MCF 10A (cell line): ENCODE data around the gene ZNF618. TPM values are rescaled to one million over a fixed set of nuclear protein-coding genes. Genes with fewer than 3 reads are reported as not detected.

ENCODE experiments used
- BruUV-seq: library from RNA; stranded (reverse); fragments of 400-500 nt; replicated peaks from 2 replicates; lab custom pipeline; 2021; lab: Mats Ljungman, UMichigan
- CTCF ChIA-PET: fragments of 300-600 bp; sonication (Branson Sonifier 250); formaldehyde crosslinking; extraction: SDS; loops from one replicate; lab custom pipeline; 2021; ENCODE audit warnings: antibody characterized with exemption, inconsistent platforms; lab: Yijun Ruan, JAX
- POLR2A ChIA-PET: fragments of 300-600, 350-650 bp; sonication (Branson Sonifier 250); formaldehyde crosslinking; extraction: SDS; loops from one replicate; lab custom pipeline; 2020; ENCODE audit warnings: antibody characterized with exemption, inconsistent platforms; lab: Yijun Ruan, JAX
- DNase-seq: peaks from one replicate; pipeline ENCODE4 v3.0.0-alpha.2; 2018; ENCODE audit not compliant: unreplicated experiment
- H3K27ac Mint-ChIP-seq: one replicate; pipeline ENCODE4 v1.8.0; 2022; ENCODE audit warnings: mild to moderate bottlenecking, low read depth, mixed read lengths; ENCODE audit not compliant: unreplicated experiment
- H3K27me3 Mint-ChIP-seq: one replicate; pipeline ENCODE4 v1.8.0; 2022; ENCODE audit warnings: mixed read lengths; ENCODE audit not compliant: insufficient read depth, unreplicated experiment
- H3K36me3 Mint-ChIP-seq: one replicate; pipeline ENCODE4 v1.8.0; 2022; ENCODE audit warnings: mild to moderate bottlenecking, moderate library complexity, mixed read lengths; ENCODE audit not compliant: insufficient read depth, unreplicated experiment
- H3K4me1 Mint-ChIP-seq: one replicate; pipeline ENCODE4 v1.8.0; 2022; ENCODE audit warnings: mixed read lengths; ENCODE audit not compliant: insufficient read depth, unreplicated experiment
- H3K4me3 Mint-ChIP-seq: one replicate; pipeline ENCODE4 v1.8.0; 2022; ENCODE audit warnings: mild to moderate bottlenecking, moderate library complexity, mixed read lengths; ENCODE audit not compliant: unreplicated experiment
- H3K9me3 Mint-ChIP-seq: one replicate; pipeline ENCODE4 v1.8.0; 2022; ENCODE audit warnings: mixed read lengths; ENCODE audit not compliant: unreplicated experiment
- CTCF ChIP-seq: fragments of 200-600 bp; IDR thresholded peaks from one replicate; pipeline ENCODE4 v1.8.0; 2022; ENCODE audit warnings: antibody characterized with exemption, mild to moderate bottlenecking; ENCODE audit not compliant: unreplicated experiment
- intact Hi-C: fragments of 100-400 bp; cut with micrococcal nuclease; formaldehyde crosslinking; loops from 2 replicates; pipeline ENCODE4 v1.14.1; 2022
- total RNA-seq: library from RNA; stranded (reverse); gene quantifications from 2 replicates; pipeline ENCODE4 v1.2.3, GENCODE V29; 2022

ZNF618 gene
- total RNA-seq, 1 experiment from 2014 or later, result 4.8 TPM

- no peak for DNase-seq
- Mint-ChIP-seq H3K27me3 (no peaks in the 10 kb centered on the region), H3K4me3 (no peak overlapping the region), H3K36me3 (peaks cover 12% of the 10 kb centered on the region), H3K9me3 (no peaks in the 10 kb centered on the region), H3K27ac (no peak overlapping the region), H3K4me1 (no peaks in the 10 kb centered on the region)
- ChIA-PET POLR2A (no interaction called here), CTCF (no interaction called here)
- BruUV-seq, result no TSS peak
- intact Hi-C loops, result no loop called here
- no peak for TF ChIP-seq CTCF
These were observed 170.2 kb downstream of the ZNF618 start for GRCh38 chr9:114046237-114046755.

GRCh38 chr9:114046875-114047274 lies 170.8 kb downstream of the ZNF618 start:
- H3K27me3 Mint-ChIP-seq, result no peaks in the 10 kb centered on the region
- H3K4me1 Mint-ChIP-seq, result no peaks in the 10 kb centered on the region
- no peak overlapping the region for H3K27ac Mint-ChIP-seq
- H3K9me3 Mint-ChIP-seq, result no peaks in the 10 kb centered on the region
- H3K36me3 Mint-ChIP-seq, result peaks cover 12% of the 10 kb centered on the region
- CTCF ChIA-PET, result interaction anchor here (0.5 to 0.9 kb wide), 4 partner anchors 78 to 578 kb away, joined by 3 read pairs; no protein-coding TSS in a partner anchor
- intact Hi-C loops, result no loop called here
- POLR2A ChIA-PET, result no interaction called here
- no peak for TF ChIP-seq CTCF
- DNase-seq, result no peak
- no peak overlapping the region for H3K4me3 Mint-ChIP-seq
- BruUV-seq, result no TSS peak

DNA sequence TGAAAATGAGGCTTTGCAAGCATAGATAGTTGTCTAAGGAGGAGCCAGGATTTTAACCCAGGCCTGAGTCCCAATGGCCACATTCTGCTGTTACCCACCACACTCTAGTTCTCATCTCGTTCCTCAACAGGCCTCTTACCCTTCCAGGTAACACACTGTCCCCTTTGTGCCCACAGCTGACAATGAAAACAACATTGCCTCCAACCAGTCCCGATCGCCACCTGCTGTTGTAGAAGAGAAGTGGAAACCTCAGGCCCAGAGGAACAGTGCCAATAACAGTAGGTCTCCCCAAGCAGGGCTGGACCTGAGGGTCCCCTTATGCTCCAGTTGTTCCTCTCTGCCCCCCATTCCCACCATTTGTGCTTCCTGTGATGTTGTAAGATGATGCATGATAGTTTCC lies 171.6 kb downstream of the ZNF618 start:
- DNase-seq, result peak; percentile 20
- H3K27ac Mint-ChIP-seq, result no peak overlapping the region
- no peaks in the 10 kb centered on the region for H3K4me1 Mint-ChIP-seq
- no peaks in the 10 kb centered on the region for H3K9me3 Mint-ChIP-seq
- no TSS peak for BruUV-seq
- ChIA-PET CTCF (interaction anchor here (0.6 to 0.9 kb wide), 3 partner anchors 79 to 368 kb away, joined by 3 read pairs; no protein-coding TSS in a partner anchor), POLR2A (no interaction called here)
- H3K27me3 Mint-ChIP-seq, result no peaks in the 10 kb centered on the region
- intact Hi-C loops, result no loop called here
- H3K36me3 Mint-ChIP-seq, result peaks cover 12% of the 10 kb centered on the region
- H3K4me3 Mint-ChIP-seq, result no peak overlapping the region
- no peak for TF ChIP-seq CTCF

DNA sequence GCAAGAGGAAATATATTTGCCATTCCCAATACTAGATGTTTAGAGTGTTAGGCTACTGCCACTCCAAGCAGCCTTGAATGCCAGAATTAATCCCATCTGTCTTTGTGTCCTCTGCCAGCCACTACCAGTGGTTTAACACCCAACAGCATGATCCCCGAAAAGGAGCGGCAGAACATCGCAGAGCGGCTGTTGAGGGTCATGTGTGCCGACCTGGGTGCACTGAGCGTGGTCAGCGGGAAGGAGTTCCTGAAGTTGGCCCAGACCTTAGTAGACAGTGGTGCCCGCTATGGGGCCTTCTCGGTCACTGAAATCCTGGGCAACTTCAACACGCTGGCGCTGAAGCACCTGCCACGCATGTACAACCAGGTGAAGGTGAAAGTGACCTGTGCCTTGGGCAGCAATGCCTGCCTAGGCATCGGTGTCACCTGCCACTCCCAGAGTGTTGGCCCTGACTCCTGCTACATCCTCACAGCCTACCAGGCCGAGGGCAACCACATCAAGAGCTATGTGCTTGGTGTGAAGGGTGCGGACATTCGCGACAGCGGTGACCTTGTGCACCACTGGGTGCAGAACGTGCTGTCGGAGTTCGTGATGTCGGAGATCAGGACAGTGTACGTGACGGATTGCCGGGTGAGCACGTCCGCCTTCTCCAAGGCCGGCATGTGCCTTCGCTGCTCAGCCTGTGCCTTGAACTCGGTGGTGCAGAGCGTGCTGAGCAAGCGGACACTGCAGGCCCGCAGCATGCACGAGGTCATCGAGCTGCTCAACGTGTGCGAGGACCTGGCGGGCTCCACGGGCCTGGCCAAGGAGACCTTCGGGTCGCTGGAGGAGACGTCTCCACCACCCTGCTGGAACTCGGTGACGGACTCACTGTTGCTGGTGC lies 172.7 kb downstream of the ZNF618 start:
- ChIA-PET CTCF (interaction anchor here (0.9 kb wide), 1 partner anchor 392 kb away, joined by 3 read pairs; no protein-coding TSS in a partner anchor), POLR2A (no interaction called here)
- DNase-seq, result no peak
- no peak overlapping the region for H3K4me3 Mint-ChIP-seq
- intact Hi-C loops, result no loop called here
- no peaks in the 10 kb centered on the region for H3K9me3 Mint-ChIP-seq
- no peaks in the 10 kb centered on the region for H3K4me1 Mint-ChIP-seq
- no TSS peak for BruUV-seq
- H3K36me3 Mint-ChIP-seq, result peaks cover 12% of the 10 kb centered on the region
- no peak overlapping the region for H3K27ac Mint-ChIP-seq
- TF ChIP-seq CTCF, result no peak
- H3K27me3 Mint-ChIP-seq, result no peaks in the 10 kb centered on the region
